WI38 (cell line): ENCODE results near the gene PHYH.

Experiments
- H3K4me3 ChIP-seq: 2 replicates; pipeline ENCODE4 v1.5.1; 2011; ENCODE audit warnings: low read depth, mild to moderate bottlenecking, control low read depth, low read length
- TF ChIP-seq, protein P1 (sequence below): IDR thresholded peaks from 2 replicates; pipeline ENCODE4 v1.5.1; 2012; ENCODE audit warnings: low read depth, mild to moderate bottlenecking, control low read depth, low read length

Gene PHYH

DNA sequence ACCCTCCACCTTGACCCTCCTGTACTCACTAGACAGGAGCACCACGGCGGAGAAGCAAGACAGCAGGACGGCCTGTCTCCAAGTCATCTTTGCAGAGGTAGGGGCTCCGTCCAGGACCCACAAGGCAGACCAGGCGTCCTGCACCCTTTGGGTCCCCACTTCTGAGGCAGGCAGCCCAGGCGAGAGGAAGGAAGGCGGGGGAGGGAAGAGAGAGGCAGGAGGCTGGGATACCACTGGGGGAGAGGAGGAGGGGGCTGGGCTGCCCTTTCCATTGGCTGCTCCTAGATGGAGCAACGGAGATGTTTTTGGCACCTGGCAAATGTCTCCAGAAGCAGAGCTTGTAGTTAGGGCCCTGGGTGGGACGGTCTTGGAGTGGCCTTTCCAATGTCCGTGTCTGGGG is 65.7 kb downstream of the PHYH start, which contains the start of gene UCMA:
Gene UCMA (minus strand): TSS at position 203 of the 400 bp plus-strand sequence. CDS start 116 bp downstream, at position 87.
- no peak within 1 kb of the TSS for H3K4me3 ChIP-seq
- TF ChIP-seq, protein P1, sequence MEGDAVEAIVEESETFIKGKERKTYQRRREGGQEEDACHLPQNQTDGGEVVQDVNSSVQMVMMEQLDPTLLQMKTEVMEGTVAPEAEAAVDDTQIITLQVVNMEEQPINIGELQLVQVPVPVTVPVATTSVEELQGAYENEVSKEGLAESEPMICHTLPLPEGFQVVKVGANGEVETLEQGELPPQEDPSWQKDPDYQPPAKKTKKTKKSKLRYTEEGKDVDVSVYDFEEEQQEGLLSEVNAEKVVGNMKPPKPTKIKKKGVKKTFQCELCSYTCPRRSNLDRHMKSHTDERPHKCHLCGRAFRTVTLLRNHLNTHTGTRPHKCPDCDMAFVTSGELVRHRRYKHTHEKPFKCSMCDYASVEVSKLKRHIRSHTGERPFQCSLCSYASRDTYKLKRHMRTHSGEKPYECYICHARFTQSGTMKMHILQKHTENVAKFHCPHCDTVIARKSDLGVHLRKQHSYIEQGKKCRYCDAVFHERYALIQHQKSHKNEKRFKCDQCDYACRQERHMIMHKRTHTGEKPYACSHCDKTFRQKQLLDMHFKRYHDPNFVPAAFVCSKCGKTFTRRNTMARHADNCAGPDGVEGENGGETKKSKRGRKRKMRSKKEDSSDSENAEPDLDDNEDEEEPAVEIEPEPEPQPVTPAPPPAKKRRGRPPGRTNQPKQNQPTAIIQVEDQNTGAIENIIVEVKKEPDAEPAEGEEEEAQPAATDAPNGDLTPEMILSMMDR = no peak

DNA sequence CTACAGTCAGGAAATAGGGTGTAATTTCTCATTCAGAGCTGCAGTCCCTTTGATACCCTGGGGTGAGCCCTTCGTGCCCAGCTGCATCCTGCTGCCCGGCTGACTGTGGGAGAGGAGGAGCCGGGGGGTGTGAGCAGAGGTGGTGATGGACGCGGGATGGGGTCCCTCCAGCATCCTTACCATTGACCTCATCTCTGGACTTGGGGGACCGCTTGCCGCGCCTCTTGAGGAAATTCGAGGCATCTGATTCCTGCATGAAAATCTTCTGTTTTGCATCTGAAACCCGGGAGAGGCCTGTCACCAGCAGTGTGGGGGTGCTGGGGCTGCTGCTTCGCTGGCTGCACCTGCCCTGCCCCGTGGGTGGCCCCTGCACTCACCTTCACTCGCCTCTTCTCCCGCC is 66.5 kb downstream of the PHYH start:
- no peak overlapping the region for H3K4me3 ChIP-seq
- TF ChIP-seq, protein P1 = no peak

DNA sequence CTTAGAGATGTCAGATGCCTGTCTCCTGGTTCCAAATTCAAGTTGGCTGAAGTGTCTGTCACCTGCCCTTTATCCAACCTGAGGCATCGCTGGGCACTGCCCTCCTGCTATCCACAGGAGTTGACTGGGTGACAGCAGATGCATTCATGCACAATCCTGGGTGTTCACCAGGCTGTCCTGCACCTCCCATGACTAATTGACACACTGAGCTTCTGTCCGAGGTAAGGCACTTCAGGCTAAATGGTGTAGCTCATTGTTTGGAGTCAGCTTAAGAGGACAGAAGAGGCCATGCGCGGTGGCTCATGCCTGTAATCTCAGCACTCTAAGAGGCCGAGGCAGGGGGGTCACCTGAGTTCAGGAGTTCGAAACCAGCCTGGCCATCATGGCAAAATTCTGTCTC is 68.1 kb downstream of the PHYH start:
- no peak overlapping the region for H3K4me3 ChIP-seq
- TF ChIP-seq, protein P1 = no peak

DNA sequence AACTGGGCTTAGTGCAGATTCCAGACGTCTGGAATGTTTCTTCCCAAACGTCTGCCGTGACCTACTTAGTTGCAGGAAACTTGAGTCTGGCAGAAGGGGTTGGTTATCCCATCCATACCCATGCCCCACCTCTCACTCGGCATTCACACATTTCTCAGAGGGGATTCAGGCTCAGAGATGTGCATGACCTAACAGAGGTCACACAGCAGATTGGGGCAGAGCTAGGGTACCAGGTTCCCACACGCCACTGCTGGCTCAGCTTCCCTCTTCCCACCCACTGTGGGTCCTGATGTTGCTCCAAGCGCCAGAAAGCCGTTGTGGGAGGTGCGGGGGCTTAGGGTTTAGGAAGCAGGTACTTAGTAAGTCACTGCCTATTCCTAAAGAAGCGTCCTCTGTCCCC is 68.7 kb downstream of the PHYH start:
- no peak overlapping the region for H3K4me3 ChIP-seq
- TF ChIP-seq, protein P1 = no peak
